HG03442 (cell line): ENCODE data around the gene LRBA.
"Not testable (repeated sequence)": the region's sequence is repeated elsewhere in the genome, so short reads cannot be mapped to it uniquely, and the experiment has no call there.

Experiments used
- ATAC-seq: cut with Tn5 transposase; IDR thresholded peaks from one replicate; pipeline ENCODE4 v1.9.1; 2021; ENCODE audit warnings: mild to moderate bottlenecking, moderate library complexity; ENCODE audit not compliant: unreplicated experiment

The LRBA gene

DNA sequence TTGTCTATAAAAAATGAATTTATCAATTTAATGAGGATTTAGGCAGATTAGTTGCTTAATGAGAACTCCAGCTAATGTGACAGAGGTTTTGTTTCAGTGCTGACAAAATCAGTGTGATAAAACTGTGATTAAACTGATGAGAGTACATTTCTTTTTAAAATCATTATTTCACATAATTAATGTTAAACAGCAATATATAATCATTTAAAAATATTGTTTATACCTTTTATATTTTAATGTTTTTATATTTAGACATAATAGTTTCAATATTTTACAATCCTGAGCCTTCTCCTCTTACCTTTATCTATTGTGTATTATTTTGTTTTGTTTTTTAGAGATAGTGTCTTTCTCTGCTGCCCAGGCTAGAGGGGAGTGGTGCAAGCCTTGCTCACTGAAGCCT lies 480.3 kb downstream of the LRBA start:
- ATAC-seq, result no peak

GRCh38 chr4:150533673-150534072 lies 481.4 kb downstream of the LRBA start:
- ATAC-seq, result no peak

- no peak for ATAC-seq
Observed at GRCh38 chr4:150525321-150525868, 489.7 kb downstream of the LRBA start.

GRCh38 chr4:150518559-150518958 lies 496.5 kb downstream of the LRBA start:
- ATAC-seq, result peak; percentile 72

- no peak for ATAC-seq
Observed at GRCh38 chr4:150515135-150515534, 499.9 kb downstream of the LRBA start.

DNA sequence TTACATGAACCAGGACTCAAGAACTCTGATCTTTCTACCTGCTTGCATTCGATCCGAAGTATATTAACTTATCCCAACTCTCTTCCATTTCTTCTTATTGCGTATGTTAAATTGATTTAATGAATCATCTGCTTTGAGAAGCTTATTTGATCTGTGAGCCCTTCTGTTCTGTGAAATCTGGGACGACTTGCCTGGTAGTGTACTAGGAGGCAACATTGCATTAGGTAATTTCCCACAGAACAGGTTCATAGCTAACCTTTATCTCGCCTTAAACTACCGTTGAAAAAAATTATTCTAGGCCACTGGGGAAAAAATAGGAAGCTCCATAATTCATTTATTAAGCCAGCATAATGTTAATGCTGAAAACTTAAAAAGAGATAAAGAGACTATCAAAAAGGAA lies 500.4 kb downstream of the LRBA start:
- ATAC-seq, result no peak

DNA sequence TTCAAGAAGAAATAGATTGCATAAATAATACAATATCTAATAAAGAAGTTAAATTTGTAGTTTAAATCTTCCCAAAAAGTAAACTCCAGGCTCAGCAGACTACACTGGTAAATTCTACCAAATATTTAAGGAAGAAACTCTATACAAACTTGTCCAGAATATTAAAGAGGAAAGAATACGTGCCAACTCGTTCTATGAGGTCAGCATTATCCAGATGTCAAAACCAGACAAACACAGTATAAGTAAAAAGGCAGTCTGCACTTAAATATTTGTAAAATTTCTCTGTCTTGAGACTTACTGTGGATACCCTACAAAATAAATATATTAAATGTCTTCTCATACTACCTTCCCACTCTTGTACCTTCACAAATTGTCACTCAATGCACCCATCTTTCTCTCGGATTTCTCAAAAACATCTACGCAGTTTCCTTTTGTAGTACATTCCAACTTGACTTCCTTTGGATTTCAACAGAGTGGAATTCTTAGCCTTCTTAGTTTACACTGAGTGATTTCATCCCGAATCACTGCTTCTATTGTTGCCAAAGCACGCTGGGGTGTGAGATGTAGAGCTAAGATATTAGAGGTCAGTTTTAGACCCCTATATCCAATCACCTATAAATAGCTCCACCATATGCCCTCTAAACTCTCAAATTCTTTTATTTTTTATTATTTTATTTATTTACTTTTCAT lies 504.8 kb downstream of the LRBA start:
- ATAC-seq, result no peak

DNA sequence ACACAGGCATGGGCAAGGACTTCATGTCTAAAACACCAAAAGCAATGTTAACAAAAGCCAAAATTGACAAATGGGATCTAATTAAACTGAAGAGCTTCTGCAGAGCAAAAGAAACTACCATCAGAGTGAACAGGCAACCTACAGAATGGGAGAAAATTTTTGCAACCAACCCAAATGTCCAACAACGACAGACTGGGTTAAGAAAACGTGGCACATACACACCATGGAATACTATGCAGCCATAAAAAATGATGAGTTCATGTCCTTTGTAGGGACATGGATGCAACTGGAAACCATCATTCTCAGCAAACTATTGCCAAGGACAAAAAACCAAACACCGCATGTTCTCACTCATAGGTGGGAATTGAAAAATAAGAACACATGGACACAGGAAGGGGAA lies 507.4 kb downstream of the LRBA start:
- not testable (repeated sequence) for ATAC-seq

GRCh38 chr4:150501983-150502382 lies 513.1 kb downstream of the LRBA start:
- ATAC-seq, result no peak

- ATAC-seq, result no peak
Observed at GRCh38 chr4:150501009-150501727, 513.9 kb downstream of the LRBA start.

DNA sequence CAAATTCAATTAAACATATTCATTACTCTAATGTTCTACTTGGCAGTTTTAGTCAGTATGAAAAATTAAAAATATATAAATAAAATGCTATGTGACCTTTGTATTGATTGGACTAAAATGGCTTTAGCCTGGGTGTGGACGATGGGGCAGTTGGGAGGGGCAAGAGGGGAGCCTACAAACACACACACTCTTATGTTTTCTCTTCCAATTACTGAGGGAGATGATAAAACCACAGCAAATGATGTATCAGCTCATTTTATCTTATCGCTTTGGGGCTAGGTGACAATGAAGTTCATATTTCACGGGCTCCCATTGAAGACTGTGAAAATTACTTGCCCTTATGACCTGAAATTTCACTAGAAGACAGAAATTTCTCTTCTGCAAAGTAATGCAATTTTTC lies 517.5 kb downstream of the LRBA start:
- no peak for ATAC-seq

- ATAC-seq, result no peak
Observed at GRCh38 chr4:150495550-150495949, 519.5 kb downstream of the LRBA start.

DNA sequence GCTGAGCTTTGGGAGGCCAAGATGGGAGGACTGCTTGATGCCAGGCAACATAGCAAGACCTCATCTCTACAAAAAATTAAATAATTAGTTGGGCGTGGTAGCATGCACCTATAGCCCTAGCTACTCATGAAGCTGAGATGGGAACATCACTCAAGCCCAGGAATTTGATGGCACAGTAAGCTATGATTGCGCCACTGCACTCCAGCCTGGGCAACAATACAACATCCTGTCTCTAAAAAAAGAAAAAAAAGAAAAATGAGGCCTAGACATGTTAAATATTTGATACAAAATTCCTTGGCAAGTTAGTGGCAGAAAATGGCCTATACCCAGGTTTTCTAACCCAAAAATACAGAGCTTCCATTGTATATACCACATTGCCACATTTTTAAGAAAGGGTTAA lies 521.2 kb downstream of the LRBA start:
- ATAC-seq, result no peak

DNA sequence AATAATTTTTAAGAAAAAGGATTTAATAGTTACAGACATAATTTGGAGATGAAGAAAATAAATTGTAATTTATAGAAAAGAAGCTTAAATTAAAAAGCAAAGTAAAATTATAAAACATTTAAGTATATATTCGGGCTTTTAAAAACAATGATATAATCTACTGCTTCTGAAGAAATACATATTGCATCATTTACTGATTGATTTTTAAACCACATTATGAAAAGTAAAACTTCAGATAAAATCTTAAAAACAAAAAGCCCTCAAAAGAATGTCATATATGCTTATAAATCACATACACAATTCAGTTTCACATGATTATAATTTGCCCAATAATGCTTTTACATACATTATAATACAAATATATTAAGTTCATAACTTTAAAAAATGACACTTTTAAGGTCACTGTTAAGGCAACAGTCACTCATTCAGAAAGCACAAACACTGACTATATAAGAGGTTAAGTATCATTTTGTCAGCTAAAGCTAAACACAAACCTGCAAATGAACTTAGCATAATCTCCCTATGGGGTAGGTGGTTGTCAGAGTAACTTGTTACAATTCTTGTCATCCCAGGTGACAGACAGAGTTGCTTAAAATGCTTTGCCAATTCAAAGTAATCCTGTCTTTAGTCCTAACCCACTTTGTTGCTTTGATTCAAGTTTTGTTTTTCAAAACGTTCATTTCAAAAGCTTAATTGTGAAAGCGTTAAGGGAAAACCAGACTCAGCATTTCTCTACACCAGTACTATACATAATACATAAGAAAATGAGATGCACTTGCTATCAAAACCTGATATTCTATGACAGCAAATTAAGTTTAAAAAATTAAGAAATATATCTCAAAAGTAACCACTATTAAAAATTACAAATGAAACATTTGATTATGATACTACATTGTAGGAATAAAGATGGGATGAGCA lies 523.7 kb downstream of the LRBA start:
- no peak for ATAC-seq

GRCh38 chr4:150482581-150482980 lies 532.5 kb downstream of the LRBA start:
- ATAC-seq, result no peak

- no peak for ATAC-seq
Observed at GRCh38 chr4:150479657-150480056, 535.4 kb downstream of the LRBA start.

DNA sequence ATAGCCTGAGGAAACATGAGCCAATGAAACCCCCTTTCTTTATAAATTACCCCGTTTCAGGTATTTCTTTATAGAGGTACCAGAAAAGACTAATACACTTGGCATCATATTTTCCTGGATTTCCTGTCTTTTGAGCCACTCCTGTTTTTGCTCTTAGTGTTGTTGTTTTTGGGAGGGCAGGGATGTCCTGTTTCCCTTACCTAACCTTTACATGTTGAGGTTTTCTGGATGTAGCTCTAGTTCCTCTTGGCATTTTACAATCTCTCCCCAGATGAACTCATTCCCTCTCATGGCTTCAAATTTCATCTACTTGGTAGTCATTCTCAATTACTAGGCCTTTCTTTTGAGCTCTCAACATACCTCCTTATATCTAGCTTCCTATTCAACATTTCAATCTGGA lies 537.2 kb downstream of the LRBA start:
- no peak for ATAC-seq

- ATAC-seq, result no peak
Observed at GRCh38 chr4:150476776-150477175, 538.3 kb downstream of the LRBA start.

DNA sequence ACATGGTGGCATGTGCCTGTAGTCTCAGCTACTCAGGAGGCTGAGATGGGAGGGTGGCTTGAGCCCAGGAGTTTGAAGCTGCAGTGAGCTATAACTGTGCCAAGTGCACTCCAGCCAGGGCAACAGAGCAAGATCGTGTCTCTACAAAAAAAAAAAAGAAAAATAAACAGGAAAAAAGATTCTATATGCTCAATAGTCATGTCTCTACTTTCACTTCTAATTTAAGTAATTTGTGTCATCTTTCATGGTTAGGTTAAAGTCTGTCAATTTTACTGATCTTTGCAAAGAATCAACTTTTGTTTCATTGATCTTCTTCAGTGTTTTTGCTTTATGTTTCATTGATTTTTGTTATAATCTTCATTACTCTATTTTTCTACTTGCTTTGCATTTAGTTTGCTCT lies 539.3 kb downstream of the LRBA start:
- ATAC-seq, result no peak

GRCh38 chr4:150464523-150464922 lies 550.6 kb downstream of the LRBA start:
- ATAC-seq, result no peak

GRCh38 chr4:150462743-150463142 lies 552.3 kb downstream of the LRBA start:
- ATAC-seq, result no peak
